Measurements from ENCODE around the gene GPR45.

GPR45 gene

GRCh38 chr2:105254531-105255210 lies 13.1 kb downstream of the GPR45 start:
- H3K9me3 ChIP-seq (replicated peaks; ENCODE audit: insufficient read depth, low read length): no peaks in the 10 kb centered on the region
- H3K9ac ChIP-seq (ENCODE audit: low read length): no peak overlapping the region
- no peak for TF ChIP-seq EZH2 (optimal IDR thresholded peaks at IDR 0.05; ENCODE audit: low read depth, low read length)
- H2AFZ ChIP-seq (ENCODE audit: low read length): no peak overlapping the region
- no peaks in the 10 kb centered on the region for H3F3A ChIP-seq (ENCODE audit: insufficient read depth, low read length)
- DNase-seq: no peak
- no peaks in the 10 kb centered on the region for H3K36me3 ChIP-seq (replicated peaks; ENCODE audit: insufficient read depth, low read length)
- H3K27ac ChIP-seq (ENCODE audit: low read length): no peak overlapping the region
- H3K4me3 ChIP-seq (ENCODE audit: low read length): no peak overlapping the region
- no peaks in the 10 kb centered on the region for H3K9me2 ChIP-seq (replicated peaks; ENCODE audit: insufficient read depth, low read length)
- H4K20me1 ChIP-seq (ENCODE audit: insufficient read depth, low read length): no peaks in the 10 kb centered on the region
- no peaks in the 10 kb centered on the region for H3K79me2 ChIP-seq (ENCODE audit: low read length)
- H3K27me3 ChIP-seq (replicated peaks; ENCODE audit: insufficient read depth, low read length): no peaks in the 10 kb centered on the region
- H3K4me2 ChIP-seq (ENCODE audit: low read depth, low read length): no peak overlapping the region
- no peaks in the 10 kb centered on the region for H3K4me1 ChIP-seq (ENCODE audit: low read length)

- H3K79me2 ChIP-seq (ENCODE audit: low read length): no peaks in the 10 kb centered on the region
- no peaks in the 10 kb centered on the region for H3F3A ChIP-seq (ENCODE audit: insufficient read depth, low read length)
- no peaks in the 10 kb centered on the region for H3K27me3 ChIP-seq (replicated peaks; ENCODE audit: insufficient read depth, low read length)
- no peaks in the 10 kb centered on the region for H3K4me1 ChIP-seq (ENCODE audit: low read length)
- no peak overlapping the region for H3K9ac ChIP-seq (ENCODE audit: low read length)
- H3K9me2 ChIP-seq (replicated peaks; ENCODE audit: insufficient read depth, low read length): no peaks in the 10 kb centered on the region
- no peak overlapping the region for H3K4me2 ChIP-seq (ENCODE audit: low read depth, low read length)
- no peak for DNase-seq
- H3K9me3 ChIP-seq (replicated peaks; ENCODE audit: insufficient read depth, low read length): no peaks in the 10 kb centered on the region
- H2AFZ ChIP-seq (ENCODE audit: low read length): no peak overlapping the region
- H3K36me3 ChIP-seq (replicated peaks; ENCODE audit: insufficient read depth, low read length): no peaks in the 10 kb centered on the region
- TF ChIP-seq EZH2 (optimal IDR thresholded peaks at IDR 0.05; ENCODE audit: low read depth, low read length): no peak
- no peak for TF ChIP-seq CTCF (IDR thresholded peaks at IDR 0.05; ENCODE audit: low read length)
- TF ChIP-seq EZH2phosphoT487 (IDR thresholded peaks at IDR 0.05; ENCODE audit: low read length): no peak
- H4K20me1 ChIP-seq (ENCODE audit: insufficient read depth, low read length): no peaks in the 10 kb centered on the region
- H3K27ac ChIP-seq (ENCODE audit: low read length): no peak overlapping the region
- H3K4me3 ChIP-seq (ENCODE audit: low read length): no peak overlapping the region
Observed at GRCh38 chr2:105255979-105256378, 14.4 kb downstream of the GPR45 start.

GRCh38 chr2:105256431-105257047 lies 15.0 kb downstream of the GPR45 start:
- Histone ChIP-seq H2AFZ (ENCODE audit: low read length) (no peak overlapping the region), H3K79me2 (ENCODE audit: low read length) (no peaks in the 10 kb centered on the region), H4K20me1 (ENCODE audit: insufficient read depth, low read length) (no peaks in the 10 kb centered on the region), H3K9me2 (replicated peaks; ENCODE audit: insufficient read depth, low read length) (no peaks in the 10 kb centered on the region), H3K4me2 (ENCODE audit: low read depth, low read length) (no peak overlapping the region), H3K36me3 (replicated peaks; ENCODE audit: insufficient read depth, low read length) (no peaks in the 10 kb centered on the region), H3K4me3 (ENCODE audit: low read length) (no peak overlapping the region), H3F3A (ENCODE audit: insufficient read depth, low read length) (no peaks in the 10 kb centered on the region), H3K27me3 (replicated peaks; ENCODE audit: insufficient read depth, low read length) (no peaks in the 10 kb centered on the region), H3K9me3 (replicated peaks; ENCODE audit: insufficient read depth, low read length) (no peaks in the 10 kb centered on the region), H3K9ac (ENCODE audit: low read length) (no peak overlapping the region), H3K4me1 (ENCODE audit: low read length) (no peaks in the 10 kb centered on the region), H3K27ac (ENCODE audit: low read length) (no peak overlapping the region)
- no peak for DNase-seq
- no peak for TF ChIP-seq EZH2phosphoT487 (IDR thresholded peaks at IDR 0.05; ENCODE audit: low read length)
- no peak for TF ChIP-seq CTCF (IDR thresholded peaks at IDR 0.05; ENCODE audit: low read length)
- TF ChIP-seq EZH2 (optimal IDR thresholded peaks at IDR 0.05; ENCODE audit: low read depth, low read length): no peak

GRCh38 chr2:105257981-105258380 lies 16.4 kb downstream of the GPR45 start:
- Histone ChIP-seq H3K4me1 (ENCODE audit: low read length) (no peaks in the 10 kb centered on the region), H3K4me3 (ENCODE audit: low read length) (no peak overlapping the region), H3K27me3 (replicated peaks; ENCODE audit: insufficient read depth, low read length) (no peaks in the 10 kb centered on the region), H3K36me3 (replicated peaks; ENCODE audit: insufficient read depth, low read length) (no peaks in the 10 kb centered on the region), H2AFZ (ENCODE audit: low read length) (no peak overlapping the region), H3K9me2 (replicated peaks; ENCODE audit: insufficient read depth, low read length) (no peaks in the 10 kb centered on the region), H3F3A (ENCODE audit: insufficient read depth, low read length) (no peaks in the 10 kb centered on the region), H3K27ac (ENCODE audit: low read length) (no peak overlapping the region), H3K9me3 (replicated peaks; ENCODE audit: insufficient read depth, low read length) (no peaks in the 10 kb centered on the region), H3K4me2 (ENCODE audit: low read depth, low read length) (no peak overlapping the region), H3K9ac (ENCODE audit: low read length) (no peak overlapping the region), H4K20me1 (ENCODE audit: insufficient read depth, low read length) (no peaks in the 10 kb centered on the region), H3K79me2 (ENCODE audit: low read length) (no peaks in the 10 kb centered on the region)
- no peak for TF ChIP-seq EZH2phosphoT487 (IDR thresholded peaks at IDR 0.05; ENCODE audit: low read length)
- TF ChIP-seq EZH2 (optimal IDR thresholded peaks at IDR 0.05; ENCODE audit: low read depth, low read length): no peak
- no peak for TF ChIP-seq CTCF (IDR thresholded peaks at IDR 0.05; ENCODE audit: low read length)
- no peak for DNase-seq
